HG03060 (cell line): Measurements from ENCODE around the gene BRMS1.
"Not testable (repeated sequence)": the region's sequence is repeated elsewhere in the genome, so short reads cannot be mapped to it uniquely, and the experiment has no call there.

Experiments used
- ATAC-seq: cut with Tn5 transposase; IDR thresholded peaks from one replicate; pipeline ENCODE4 v1.9.1; 2021; ENCODE audit warnings: low read depth, moderate number of reproducible peaks; ENCODE audit not compliant: unreplicated experiment

The BRMS1 gene

GRCh38 chr11:66363805-66364535 lies 19.1 kb upstream of the BRMS1 start:
- no peak for ATAC-seq

DNA sequence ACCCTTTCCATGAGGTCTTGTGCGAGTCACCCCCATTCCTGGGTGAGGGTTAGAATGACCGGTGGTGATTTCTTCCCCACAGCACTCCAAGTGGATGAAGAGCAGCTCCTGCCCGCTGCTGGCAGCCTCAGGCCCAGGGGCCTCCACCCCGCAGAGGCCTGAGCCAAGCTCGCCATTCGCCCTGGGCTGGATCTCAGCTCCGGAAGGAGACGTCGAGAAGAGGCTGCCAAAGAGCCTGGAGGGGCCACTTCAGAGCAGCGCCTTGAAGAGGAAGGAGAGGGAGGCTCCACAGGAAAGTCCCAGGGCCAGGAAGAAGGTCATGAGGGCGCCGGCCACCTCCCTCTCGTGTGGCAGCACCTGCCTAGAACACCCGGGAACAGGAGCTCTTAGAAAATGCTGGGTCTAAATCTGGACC lies 18.3 kb upstream of the BRMS1 start:
- no peak for ATAC-seq

DNA sequence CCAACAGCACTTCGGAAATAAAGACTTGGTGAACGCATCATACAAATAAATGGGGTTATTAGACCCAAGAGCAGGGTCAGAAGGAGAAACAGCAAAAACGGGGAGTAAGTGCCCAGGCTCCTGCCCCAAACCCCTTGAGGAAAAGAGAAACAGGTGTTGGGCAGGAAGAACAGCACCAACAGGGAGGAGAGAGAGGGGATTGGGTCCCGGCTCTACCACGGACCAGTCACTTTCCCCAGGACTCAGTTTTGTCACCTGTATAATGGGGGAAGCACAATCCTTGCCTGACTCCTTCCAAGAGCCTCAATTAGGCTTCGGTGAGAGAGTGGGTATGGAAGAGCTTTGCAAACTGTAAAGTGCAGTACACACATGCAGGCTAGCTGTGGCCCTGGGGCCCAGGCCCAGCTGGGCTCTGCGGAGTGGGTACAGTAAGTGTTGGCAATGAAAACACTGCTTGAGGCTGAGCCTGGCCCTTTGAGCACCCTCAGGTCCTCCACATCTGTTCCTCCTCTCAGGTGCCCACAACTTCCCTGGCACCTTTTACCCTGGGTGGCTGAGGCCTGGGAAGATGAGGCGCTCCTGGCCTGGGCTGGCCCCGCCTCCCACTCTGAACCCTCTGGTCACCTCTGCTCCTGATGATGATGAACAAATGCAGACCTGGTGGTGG lies 17.7 kb upstream of the BRMS1 start:
- no peak for ATAC-seq

DNA sequence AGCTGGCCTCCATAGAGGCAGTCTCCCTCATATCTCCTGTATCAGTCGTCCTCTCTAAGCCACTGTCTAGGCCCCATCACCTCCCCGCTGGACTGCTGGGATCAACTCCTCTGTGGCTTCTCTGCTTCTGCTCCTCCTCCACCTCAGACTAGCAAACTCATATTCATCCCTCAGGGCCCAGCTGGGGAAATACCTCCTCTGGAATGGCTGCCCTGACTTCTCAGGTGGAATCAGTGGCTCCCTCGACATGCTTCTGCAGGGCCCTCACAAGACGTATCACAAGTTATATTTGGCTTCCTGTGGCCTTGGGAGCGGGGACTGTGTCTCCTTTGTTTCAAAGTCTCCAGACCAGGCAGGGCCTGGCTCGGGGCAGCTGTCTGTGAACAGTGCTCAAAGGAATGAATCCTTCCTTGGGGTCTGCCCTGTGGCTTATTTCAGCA lies 16.6 kb upstream of the BRMS1 start:
- ATAC-seq: no peak

GRCh38 chr11:66360406-66361073 lies 15.6 kb upstream of the BRMS1 start:
- no peak for ATAC-seq

GRCh38 chr11:66359662-66360087 lies 14.8 kb upstream of the BRMS1 start:
- ATAC-seq: no peak

- ATAC-seq: not testable (repeated sequence)
Observed at GRCh38 chr11:66350560-66351235, 5.8 kb upstream of the BRMS1 start.

DNA sequence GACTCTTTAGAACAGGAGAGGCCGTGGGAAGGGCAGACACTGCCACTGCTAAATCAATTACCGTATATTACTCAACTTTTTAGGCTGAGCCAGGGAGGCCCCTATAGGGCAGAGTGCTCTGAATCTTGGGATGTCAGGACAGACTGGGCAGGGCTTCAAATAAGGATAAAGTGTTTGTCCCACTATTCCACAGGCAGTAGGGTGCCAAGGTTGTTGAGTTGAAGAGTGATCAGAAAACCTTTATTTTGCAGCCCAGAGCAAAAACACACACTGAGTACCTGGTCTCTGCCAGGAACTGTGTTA lies 4.1 kb upstream of the BRMS1 start:
- no peak for ATAC-seq

- ATAC-seq: no peak
Observed at GRCh38 chr11:66347425-66348276, 2.7 kb upstream of the BRMS1 start, which contains the start of gene B4GAT1. Gene B4GAT1, minus strand, starts transcription at chr11:66347629. Its CDS starts 84 bp downstream, at chr11:66347545.

GRCh38 chr11:66346476-66347424 lies 1.8 kb upstream of the BRMS1 start:
- ATAC-seq: no peak

- ATAC-seq: peak; percentile 6
Observed at GRCh38 chr11:66345316-66345649, 379 bp upstream of the BRMS1 start.

DNA sequence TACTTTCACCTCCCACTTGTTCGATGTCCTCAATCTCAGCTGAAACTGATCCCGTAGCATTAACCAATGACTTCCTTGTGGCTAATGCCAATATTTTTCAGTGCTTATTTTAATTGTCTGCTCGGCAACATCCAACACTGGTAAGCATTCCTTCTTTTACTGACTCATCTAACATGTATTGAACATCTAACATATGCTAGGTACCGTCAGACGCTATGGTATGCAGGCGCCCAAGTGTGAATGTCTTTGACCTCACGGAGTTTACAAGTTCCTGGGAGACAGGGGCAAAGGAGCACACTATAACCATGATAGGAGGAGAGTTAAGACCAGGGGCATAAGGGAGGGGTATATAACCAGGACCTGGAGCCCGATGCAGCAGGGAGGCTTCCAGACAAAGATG lies 1.7 kb downstream of the BRMS1 start:
- no peak for ATAC-seq

DNA sequence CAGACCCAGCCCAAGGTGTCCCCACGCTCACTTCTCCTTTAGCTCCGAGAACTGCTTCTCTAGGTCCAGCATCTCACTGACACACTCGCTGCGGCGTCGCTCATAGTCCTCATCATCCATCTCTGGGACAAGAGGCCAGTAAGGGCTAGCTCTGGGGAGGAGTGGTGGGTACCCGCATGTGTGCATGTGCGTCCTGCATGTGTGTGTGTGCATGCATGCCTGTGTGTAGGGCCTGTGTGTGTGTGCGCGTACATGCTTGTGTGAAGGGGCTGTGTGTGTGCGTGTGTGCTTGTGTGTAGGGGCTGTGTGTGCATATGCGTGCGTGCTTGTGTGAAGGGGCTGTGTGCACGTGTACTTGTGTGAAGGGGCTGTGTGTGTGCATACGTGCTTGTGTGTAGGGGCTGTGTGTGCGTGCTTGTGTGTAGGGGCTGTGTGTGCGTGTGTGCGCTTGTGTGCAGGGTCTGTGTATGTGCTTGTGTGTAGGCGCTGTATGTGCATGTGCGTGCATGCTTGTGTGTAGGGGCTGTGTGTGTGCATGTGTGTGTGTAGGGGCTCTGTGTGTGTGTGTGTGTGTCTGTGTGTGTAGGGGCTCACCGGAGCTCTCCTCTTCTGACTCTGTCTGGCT lies 3.3 kb downstream of the BRMS1 start:
- no peak for ATAC-seq

DNA sequence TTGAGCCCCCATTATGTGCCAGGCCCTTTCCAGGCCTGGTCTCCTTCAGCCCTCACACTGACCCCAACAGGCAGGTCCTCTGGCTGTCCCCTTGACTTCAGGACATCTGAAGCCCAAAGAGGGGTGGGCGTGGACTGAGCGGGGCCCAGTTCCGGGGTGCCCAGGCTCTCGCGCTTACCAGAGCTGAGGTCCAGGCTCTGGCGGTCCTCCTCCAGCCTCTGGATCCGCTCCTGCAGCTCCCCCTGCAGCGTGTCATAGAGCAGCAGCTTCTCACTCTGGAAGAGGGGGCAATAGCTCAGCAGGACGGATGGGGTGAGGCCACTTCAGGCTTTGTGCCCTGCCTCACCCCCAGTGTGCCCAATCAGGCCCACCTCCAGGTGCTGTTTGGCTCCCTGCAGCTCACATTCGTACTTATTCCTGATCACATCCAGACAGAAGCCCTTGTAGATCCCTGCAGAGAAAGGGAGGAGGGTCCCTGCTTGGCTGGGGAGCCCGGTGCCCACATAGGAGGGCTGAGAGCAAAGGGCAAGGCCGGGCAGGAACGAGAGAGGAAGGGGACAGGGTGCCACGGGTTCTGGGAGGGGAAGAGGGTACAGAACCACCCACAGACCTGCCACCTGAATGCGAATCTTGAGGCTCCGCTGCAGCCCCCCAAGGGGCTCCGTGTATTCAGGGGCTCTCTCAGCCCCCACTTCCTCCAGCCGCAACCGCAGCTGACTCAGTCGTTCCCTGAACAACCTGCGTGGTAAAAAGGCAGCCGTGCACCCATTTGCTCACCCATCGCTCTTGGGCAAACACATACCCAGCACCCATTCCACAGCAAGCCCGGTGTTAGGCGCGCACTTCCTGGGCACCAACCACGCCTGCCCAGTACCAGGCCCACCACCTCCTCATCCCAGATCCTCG lies 4.1 kb downstream of the BRMS1 start:
- ATAC-seq: no peak

- no peak for ATAC-seq
Observed at GRCh38 chr11:66339686-66340483, 5.0 kb downstream of the BRMS1 start.

DNA sequence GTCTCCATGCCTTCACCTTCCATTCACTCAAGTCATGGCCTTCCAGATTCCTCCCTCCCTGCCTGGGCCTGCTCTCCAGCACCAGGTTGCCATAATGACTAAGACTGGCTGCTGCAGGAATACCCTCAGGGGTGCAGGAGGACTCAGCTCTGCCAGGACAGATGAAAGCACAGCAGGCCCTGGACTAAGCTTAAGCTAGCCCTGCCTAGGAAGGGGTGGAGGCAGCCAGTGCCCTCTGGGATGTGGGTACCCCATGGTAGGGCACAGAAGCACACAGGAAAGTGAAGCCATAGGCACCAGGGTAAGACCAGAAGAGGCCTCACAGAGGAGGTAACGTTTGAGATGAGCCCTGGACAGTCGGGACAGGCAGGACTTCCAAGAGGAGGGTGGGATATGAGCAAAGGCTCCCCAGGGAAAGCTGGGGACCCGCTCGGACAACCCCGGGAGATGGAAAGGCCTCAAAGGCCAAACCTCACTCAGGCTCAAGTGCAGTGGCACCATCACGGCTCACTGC lies 5.7 kb downstream of the BRMS1 start:
- ATAC-seq: no peak
